A549 treated with DMSO at 1 μM for 4 hours (cell line): Measurements from ENCODE around the gene FNDC3A. TPM values are rescaled to one million over a fixed set of nuclear protein-coding genes. Genes with fewer than 3 reads are reported as not detected.

ENCODE experiments used
- total RNA-seq: library from RNA; stranded (reverse); fragments of 200-300 nt; extraction: Qiagen RNA extraction; gene quantifications from 5 replicates; pipeline ENCODE4 v1.2.3, GENCODE V29; 2022; ENCODE audit warnings: low read depth

The FNDC3A gene, protein sequence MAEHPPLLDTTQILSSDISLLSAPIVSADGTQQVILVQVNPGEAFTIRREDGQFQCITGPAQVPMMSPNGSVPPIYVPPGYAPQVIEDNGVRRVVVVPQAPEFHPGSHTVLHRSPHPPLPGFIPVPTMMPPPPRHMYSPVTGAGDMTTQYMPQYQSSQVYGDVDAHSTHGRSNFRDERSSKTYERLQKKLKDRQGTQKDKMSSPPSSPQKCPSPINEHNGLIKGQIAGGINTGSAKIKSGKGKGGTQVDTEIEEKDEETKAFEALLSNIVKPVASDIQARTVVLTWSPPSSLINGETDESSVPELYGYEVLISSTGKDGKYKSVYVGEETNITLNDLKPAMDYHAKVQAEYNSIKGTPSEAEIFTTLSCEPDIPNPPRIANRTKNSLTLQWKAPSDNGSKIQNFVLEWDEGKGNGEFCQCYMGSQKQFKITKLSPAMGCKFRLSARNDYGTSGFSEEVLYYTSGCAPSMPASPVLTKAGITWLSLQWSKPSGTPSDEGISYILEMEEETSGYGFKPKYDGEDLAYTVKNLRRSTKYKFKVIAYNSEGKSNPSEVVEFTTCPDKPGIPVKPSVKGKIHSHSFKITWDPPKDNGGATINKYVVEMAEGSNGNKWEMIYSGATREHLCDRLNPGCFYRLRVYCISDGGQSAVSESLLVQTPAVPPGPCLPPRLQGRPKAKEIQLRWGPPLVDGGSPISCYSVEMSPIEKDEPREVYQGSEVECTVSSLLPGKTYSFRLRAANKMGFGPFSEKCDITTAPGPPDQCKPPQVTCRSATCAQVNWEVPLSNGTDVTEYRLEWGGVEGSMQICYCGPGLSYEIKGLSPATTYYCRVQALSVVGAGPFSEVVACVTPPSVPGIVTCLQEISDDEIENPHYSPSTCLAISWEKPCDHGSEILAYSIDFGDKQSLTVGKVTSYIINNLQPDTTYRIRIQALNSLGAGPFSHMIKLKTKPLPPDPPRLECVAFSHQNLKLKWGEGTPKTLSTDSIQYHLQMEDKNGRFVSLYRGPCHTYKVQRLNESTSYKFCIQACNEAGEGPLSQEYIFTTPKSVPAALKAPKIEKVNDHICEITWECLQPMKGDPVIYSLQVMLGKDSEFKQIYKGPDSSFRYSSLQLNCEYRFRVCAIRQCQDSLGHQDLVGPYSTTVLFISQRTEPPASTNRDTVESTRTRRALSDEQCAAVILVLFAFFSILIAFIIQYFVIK
- 16.0 to 26.0 TPM (median 21.8 TPM) in 5 replicates for total RNA-seq

DNA sequence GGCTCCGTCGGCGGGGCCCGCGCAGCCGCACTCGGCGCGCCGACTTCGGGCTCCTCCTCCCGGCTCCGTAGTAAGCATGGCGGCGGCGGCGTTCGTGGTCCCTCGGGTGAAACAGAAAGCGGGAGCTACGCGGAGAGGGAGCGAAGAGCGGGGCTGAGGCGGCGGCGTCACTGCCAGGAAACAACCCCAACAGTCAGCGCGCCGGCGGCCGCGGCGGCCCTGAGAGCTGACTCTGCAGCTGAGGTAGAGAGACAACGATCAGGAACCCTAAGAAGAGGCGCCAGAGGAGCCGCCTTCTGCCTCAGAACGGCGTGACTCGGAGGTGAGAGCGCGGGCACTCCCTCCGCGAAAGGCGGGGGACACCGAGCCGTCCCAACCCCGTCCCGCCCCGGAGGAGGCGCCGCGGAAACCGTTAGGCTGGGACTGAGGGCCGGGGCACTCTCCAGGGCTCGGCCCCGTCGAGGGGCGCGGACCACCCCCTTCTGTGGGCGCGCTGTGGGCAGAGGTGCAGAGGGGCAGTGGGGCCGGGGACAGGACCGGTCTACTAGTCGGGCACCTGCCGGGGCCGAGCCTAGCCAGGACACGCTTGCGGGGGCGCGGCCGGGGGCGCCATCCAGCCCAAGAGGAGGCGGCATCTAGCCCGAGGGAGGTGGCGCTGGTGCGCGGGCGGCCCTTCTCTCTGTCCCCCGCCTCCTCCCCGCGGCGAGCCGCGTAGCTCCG lies at the start of gene FNDC3A:
Gene FNDC3A, plus strand, starts transcription at position 57 of the 720 bp plus-strand sequence. CDS start 30,279 bp downstream, outside the sequence.

DNA sequence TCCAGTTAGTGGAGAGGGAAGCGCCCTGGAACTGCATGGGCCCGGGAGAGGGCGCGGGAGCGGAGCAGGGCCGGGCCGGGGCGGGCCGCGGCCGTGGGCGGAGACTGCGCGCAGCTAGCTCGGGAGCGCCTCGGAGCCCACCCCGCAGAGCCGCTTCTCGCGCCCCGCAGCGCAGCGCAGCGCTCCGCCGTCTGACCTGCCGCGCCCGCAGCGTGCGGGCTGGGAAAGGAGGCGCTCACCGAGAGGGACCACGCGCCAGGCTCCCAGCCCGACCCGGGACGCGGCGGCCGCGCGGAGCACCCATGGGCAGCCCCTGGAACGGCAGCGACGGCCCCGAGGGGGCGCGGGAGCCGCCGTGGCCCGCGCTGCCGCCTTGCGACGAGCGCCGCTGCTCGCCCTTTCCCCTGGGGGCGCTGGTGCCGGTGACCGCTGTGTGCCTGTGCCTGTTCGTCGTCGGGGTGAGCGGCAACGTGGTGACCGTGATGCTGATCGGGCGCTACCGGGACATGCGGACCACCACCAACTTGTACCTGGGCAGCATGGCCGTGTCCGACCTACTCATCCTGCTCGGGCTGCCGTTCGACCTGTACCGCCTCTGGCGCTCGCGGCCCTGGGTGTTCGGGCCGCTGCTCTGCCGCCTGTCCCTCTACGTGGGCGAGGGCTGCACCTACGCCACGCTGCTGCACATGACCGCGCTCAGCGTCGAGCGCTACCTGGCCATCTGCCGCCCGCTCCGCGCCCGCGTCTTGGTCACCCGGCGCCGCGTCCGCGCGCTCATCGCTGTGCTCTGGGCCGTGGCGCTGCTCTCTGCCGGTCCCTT lies 244.5 kb downstream of the FNDC3A start, which contains the start of gene MLNR:
Gene MLNR, plus strand, starts transcription at position 303 of the 820 bp plus-strand sequence. Its CDS starts 0 bp downstream, at position 303.

DNA sequence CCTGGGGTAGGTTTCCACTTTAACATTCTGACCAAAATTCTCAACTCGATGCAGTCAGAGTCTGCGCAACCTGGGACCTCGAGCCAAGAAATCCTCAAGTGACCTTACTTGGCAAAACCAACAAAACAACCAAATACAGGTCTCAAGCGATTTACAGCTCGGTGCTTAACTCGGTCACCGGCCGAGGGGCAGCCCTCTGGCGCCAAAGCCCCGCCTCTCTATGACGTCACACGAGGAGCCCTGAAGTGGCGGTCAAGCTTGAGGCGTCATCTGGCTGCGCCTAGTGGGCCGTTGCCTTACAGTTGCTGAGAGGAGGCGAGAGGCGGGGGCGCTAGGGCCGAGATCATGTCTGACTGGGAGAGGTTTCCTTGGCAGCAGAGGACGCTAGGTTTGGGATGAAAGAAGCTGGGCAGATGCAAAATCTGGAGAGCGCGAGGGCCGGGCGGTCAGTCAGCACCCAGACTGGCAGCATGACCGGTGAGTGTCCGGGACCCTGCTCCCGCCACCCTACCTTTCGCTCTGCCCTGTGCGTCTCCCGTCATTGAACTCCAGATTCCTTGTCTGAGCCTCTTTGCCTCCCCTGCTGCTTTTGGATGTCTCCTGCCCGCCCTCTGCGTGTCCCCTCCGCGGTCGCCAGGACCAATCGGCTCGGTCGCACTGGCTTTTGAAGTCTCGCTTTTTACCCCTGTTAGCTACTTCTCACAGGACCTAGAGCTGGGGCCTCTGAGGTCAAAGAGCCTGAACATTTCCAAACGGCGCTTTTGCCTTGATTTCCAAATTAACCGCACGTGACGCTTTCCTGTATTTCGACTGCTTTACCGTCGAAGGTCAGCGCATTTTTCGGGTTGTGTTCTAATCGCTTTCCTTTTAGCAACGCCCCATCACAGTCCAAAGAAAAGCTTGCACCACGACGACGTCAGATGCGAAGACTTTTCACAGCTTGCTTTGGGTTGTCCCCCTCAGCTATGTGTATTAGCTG lies 272.2 kb downstream of the FNDC3A start, which contains the start of gene CDADC1:
Gene CDADC1, plus strand, starts transcription at position 283 of the 979 bp plus-strand sequence. Its CDS starts 113 bp downstream, at position 396.

Other genes with a start within 250 kb of the FNDC3A start
- 0.25 to 0.66 TPM (median 0.53 TPM) in 5 replicates for gene MLNR, start 244.4 kb downstream of the FNDC3A start, total RNA-seq